Stomach (tissue), 4 donors: ENCODE measurements around the gene VCP.

Source experiments
- CTCF ChIP-seq, 7 experiments: fragments of 450-650 bp in 4 of 7; fragments of 200-600 bp in 3 of 7; sonication (generic) in 3 of 7; IDR thresholded peaks; one replicate each; pipeline ENCODE4 v1.5.1; 2016 to 2019; ENCODE audit warnings: antibody characterized with exemption in 7 of 7, control low read depth in 2 of 7, mild to moderate bottlenecking in 1 of 7
- EP300 ChIP-seq: sonication (generic); formaldehyde crosslinking; IDR thresholded peaks from one replicate; pipeline ENCODE4 v1.6.1; 2017; ENCODE audit warnings: antibody characterized with exemption
- POLR2A ChIP-seq, 4 donors: fragments of 450-650 bp; IDR thresholded peaks; one replicate each; pipeline ENCODE4 v1.6.1; 2016; ENCODE audit warnings: antibody characterized with exemption in 4 of 4, control low read depth in 2 of 4, mild to moderate bottlenecking in 1 of 4, moderate library complexity in 1 of 4
- POLR2AphosphoS5 ChIP-seq, 3 donors: sonication (generic); formaldehyde crosslinking; IDR thresholded peaks; one replicate each; pipeline ENCODE4 v1.6.1; 2016; ENCODE audit warnings: antibody characterized with exemption in 3 of 3

GRCh38 chr9:35027860-35028259 lies 44.6 kb downstream of the VCP start:
- no peak for TF ChIP-seq CTCF (IDR thresholded peaks at IDR 0.05)
- TF ChIP-seq EP300: no peak
- no peak for TF ChIP-seq POLR2A (IDR thresholded peaks at IDR 0.05)
- TF ChIP-seq POLR2AphosphoS5 (IDR thresholded peaks at IDR 0.05): no peak
